Measurements from ENCODE around the gene DDR2.

DDR2 gene

GRCh38 chr1:162631546-162632191 is 595 bp upstream of the DDR2 start:
- no peak for DNase-seq

- no peak for DNase-seq
These were observed 425 bp downstream of the DDR2 start for GRCh38 chr1:162632698-162633080.

GRCh38 chr1:162633081-162633762 is 958 bp downstream of the DDR2 start:
- no peak for DNase-seq

- DNase-seq, result no peak
These were observed 3.2 kb downstream of the DDR2 start for GRCh38 chr1:162635418-162635817.

GRCh38 chr1:162639718-162640117 is 7.5 kb downstream of the DDR2 start:
- DNase-seq, result no peak

- DNase-seq, result no peak
These were observed 8.8 kb downstream of the DDR2 start for GRCh38 chr1:162641114-162641513.

- DNase-seq, result no peak
These were observed 12.7 kb downstream of the DDR2 start for GRCh38 chr1:162644986-162645314.

GRCh38 chr1:162645666-162646065 is 13.4 kb downstream of the DDR2 start:
- DNase-seq, result no peak

- DNase-seq, result no peak
These were observed 17.3 kb downstream of the DDR2 start for GRCh38 chr1:162649583-162649982.

GRCh38 chr1:162654915-162655620 is 22.8 kb downstream of the DDR2 start:
- no peak for DNase-seq

- DNase-seq, result no peak
These were observed 24.0 kb downstream of the DDR2 start for GRCh38 chr1:162656266-162656665.

- no peak for DNase-seq
These were observed 28.3 kb downstream of the DDR2 start for GRCh38 chr1:162660574-162660973.

- no peak for DNase-seq
These were observed 29.1 kb downstream of the DDR2 start for GRCh38 chr1:162661336-162661735.

- no peak for DNase-seq
These were observed 29.7 kb downstream of the DDR2 start for GRCh38 chr1:162662013-162662412.

- DNase-seq, result no peak
These were observed 30.8 kb downstream of the DDR2 start for GRCh38 chr1:162663086-162663485.

- peak; percentile 90 for DNase-seq
These were observed 31.4 kb downstream of the DDR2 start for GRCh38 chr1:162663589-162664106.

- no peak for DNase-seq
These were observed 33.9 kb downstream of the DDR2 start for GRCh38 chr1:162666006-162666645.

GRCh38 chr1:162667381-162668080 is 35.3 kb downstream of the DDR2 start:
- DNase-seq, result no peak

GRCh38 chr1:162670928-162671663 is 38.8 kb downstream of the DDR2 start:
- DNase-seq, result peak; percentile 37

- peak; percentile 11 for DNase-seq
These were observed 39.6 kb downstream of the DDR2 start for GRCh38 chr1:162671664-162672410.

GRCh38 chr1:162672622-162673260 is 40.5 kb downstream of the DDR2 start:
- peak; percentile 4 for DNase-seq

Data from islet precursor cell (in vitro differentiated cells).